SK-N-MC (cell line): ENCODE measurements around the gene IL19.
"Not testable (repeated sequence)": the region's sequence is repeated elsewhere in the genome, so short reads cannot be mapped to it uniquely, and the experiment has no call there.

ENCODE experiments used
- DNase-seq: peaks from one replicate; pipeline ENCODE4 v3.0.0-alpha.2; 2011; ENCODE audit warnings: low read depth, low spot score
- H3K27ac ChIP-seq: fragments of 200-600 bp; sonication (generic); 2 replicates; pipeline ENCODE4 v1.5.1; 2016; ENCODE audit warnings: mixed run types
- H3K36me3 ChIP-seq: fragments of 200-600 bp; sonication (generic); 2 replicates; pipeline ENCODE4 v1.6.1; 2017; ENCODE audit warnings: antibody characterized with exemption, low read length, mixed read lengths; ENCODE audit not compliant: insufficient read depth
- H3K4me3 ChIP-seq: fragments of 200-600 bp; sonication (generic); 2 replicates; pipeline ENCODE4 v1.5.1; 2016
- H3K9ac ChIP-seq: fragments of 200-600 bp; sonication (generic); 2 replicates; pipeline ENCODE4 v1.8.0; 2017; ENCODE audit warnings: mixed run types, mixed read lengths; ENCODE audit not compliant: insufficient read length
- H3K9me3 ChIP-seq: fragments of 200-600 bp; sonication (generic); 2 replicates; pipeline ENCODE4 v1.6.1; 2017; ENCODE audit warnings: low read depth, mild to moderate bottlenecking, antibody characterized with exemption, low read length, moderate library complexity, mixed read lengths
- EZH2 ChIP-seq: fragments of 200-600 bp; sonication (generic); IDR thresholded peaks from one replicate; pipeline ENCODE4 v1.6.1; 2017; ENCODE audit warnings: antibody characterized with exemption
- FOXP2 ChIP-seq: optimal IDR thresholded peaks from 2 replicates; pipeline ENCODE3; 2011; ENCODE audit warnings: mild to moderate bottlenecking, moderate library complexity; ENCODE audit not compliant: insufficient read depth; ENCODE audit errors: extremely low read length, control extremely low read depth
- POLR2AphosphoS5 ChIP-seq: IDR thresholded peaks from 2 replicates; pipeline ENCODE4 v1.6.1; 2012; ENCODE audit warnings: mild to moderate bottlenecking, low read depth, low read length, borderline replicate concordance

Gene IL19

DNA sequence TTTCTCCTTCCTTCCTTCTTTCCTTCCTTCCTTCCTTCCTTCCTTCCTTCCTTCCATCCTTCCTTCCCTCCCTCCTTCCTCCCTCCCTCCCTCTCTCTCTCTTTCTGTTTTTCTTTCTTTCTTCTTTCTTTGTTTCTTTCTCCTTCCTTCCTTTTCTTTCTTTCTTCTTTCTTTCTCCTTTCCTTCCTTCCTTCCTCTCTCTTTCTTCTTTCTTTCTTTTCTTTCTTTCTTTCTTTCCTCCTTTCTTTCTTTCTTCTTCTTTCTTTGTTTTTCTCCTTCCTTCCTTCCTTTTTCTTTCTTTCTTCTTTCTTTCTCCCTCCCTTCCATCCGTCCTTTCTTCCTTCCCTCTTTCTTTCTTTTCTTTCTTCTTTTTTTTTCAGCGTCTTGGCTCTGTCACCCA, 18.1 kb upstream of the IL19 start:
- no peak overlapping the region for H3K4me3 ChIP-seq
- DNase-seq = no peak
- no peaks in the 10 kb centered on the region for H3K9me3 ChIP-seq
- H3K36me3 ChIP-seq = no peaks in the 10 kb centered on the region
- no peak overlapping the region for H3K9ac ChIP-seq
- no peak overlapping the region for H3K27ac ChIP-seq
- TF ChIP-seq EZH2 (no peak), POLR2AphosphoS5 (no peak), FOXP2 (no peak)

DNA sequence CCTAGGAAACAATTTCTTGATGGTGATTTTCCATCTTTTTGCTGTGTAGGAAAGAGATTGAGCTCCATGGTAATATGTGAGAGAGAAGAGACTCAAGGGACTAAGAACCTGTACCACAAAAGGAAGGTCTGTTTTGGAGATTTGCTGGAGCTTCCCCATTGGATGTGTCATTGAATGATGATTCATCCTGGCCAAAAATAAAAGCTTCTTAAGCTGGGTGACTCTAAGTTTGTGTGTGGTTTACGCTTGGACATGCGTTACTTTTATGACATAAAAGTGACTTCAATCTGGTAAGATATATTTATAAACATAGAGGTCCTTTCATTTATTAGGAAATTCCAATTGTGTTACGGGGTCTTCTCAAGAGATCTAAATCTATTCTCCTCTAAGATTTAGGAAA, 17.4 kb upstream of the IL19 start:
- H3K9me3 ChIP-seq = no peaks in the 10 kb centered on the region
- no peak overlapping the region for H3K27ac ChIP-seq
- no peak overlapping the region for H3K4me3 ChIP-seq
- no peak for TF ChIP-seq POLR2AphosphoS5
- TF ChIP-seq FOXP2 = no peak
- no peak overlapping the region for H3K9ac ChIP-seq
- H3K36me3 ChIP-seq = no peaks in the 10 kb centered on the region
- DNase-seq = no peak

DNA sequence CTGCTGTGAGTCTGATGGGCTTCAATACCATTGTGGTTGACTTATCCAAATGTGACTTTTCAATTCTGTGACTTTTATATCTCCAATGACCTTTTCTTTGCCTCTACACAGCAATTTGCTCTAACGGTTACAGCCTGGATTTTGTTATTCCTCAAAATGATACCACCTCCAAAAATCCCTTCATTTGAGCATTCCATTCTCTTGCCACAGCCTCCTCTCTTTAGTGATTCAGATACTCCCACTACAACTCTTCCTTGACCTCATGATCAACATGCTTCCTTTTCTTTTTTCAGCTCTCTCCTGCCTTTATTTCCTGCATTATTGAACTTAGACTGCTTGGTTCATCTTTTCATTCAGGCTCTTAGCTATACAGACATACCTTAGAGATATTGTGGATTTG, 16.6 kb upstream of the IL19 start:
- Histone ChIP-seq H3K36me3 (no peaks in the 10 kb centered on the region), H3K9me3 (no peaks in the 10 kb centered on the region), H3K27ac (no peak overlapping the region), H3K9ac (no peak overlapping the region), H3K4me3 (no peak overlapping the region)
- DNase-seq = no peak
- no peak for TF ChIP-seq FOXP2
- TF ChIP-seq POLR2AphosphoS5 = no peak
- no peak for TF ChIP-seq EZH2

DNA sequence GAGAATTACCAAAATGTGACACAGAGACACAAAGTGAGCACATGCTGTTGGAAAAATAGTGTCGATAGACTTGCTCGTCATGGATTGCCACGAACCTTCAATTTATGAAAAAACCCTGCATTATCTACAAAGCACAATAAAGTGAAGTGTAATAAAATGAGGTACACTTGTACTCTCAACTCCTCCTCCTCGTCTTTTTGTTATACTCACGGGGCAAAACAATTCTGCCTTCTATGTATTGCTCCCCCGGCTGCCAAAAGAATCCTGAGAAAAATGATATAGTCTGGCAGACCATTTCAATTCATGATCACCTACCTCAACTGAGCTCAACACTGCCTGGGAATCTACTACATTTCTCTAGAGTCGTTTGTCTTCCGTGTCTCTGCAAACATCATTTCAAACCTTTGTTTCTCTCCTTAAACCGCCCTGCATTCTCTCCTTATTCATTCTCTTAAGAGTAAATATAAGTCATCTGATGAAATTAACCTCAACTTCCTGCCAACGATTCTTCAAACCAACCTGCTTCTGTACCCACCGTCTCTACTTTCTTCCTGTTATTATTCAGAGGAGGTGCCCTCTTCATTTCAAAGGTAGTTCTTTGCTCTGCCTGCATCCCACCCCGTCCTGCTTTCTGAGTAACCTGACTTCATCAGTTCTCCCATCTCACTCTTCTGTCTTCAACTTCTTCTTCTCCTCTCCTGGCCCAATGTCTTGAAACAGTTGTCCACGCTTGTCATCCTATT, 12.9 kb upstream of the IL19 start:
- Histone ChIP-seq H3K4me3 (no peak overlapping the region), H3K27ac (no peak overlapping the region), H3K36me3 (no peaks in the 10 kb centered on the region), H3K9me3 (no peaks in the 10 kb centered on the region), H3K9ac (no peak overlapping the region)
- DNase-seq = no peak
- no peak for TF ChIP-seq EZH2
- no peak for TF ChIP-seq POLR2AphosphoS5
- TF ChIP-seq FOXP2 = no peak

DNA sequence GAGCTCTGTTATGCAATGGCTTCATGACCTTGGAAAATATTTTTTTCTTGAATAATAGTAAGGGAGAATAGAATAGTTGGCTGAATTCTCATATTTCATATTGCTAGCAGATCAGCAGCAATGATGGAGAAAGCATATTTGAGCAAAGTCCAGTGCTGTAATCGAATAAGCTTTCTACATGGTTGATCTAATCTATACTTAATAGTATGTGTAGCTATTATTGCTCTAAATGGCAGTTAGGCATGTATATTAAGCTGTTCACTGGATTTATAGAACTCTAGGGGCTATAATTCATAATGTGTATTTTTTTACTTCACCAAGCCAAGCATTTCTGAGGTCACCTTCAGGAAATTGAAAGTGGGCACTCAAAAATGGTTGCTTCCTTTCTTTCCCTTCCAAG, 10.0 kb upstream of the IL19 start:
- no peak for TF ChIP-seq FOXP2
- no peak for TF ChIP-seq POLR2AphosphoS5
- TF ChIP-seq EZH2 = no peak
- H3K36me3 ChIP-seq = no peaks in the 10 kb centered on the region
- no peaks in the 10 kb centered on the region for H3K9me3 ChIP-seq
- H3K27ac ChIP-seq = no peak overlapping the region
- no peak overlapping the region for H3K9ac ChIP-seq
- no peak overlapping the region for H3K4me3 ChIP-seq
- DNase-seq = no peak

DNA sequence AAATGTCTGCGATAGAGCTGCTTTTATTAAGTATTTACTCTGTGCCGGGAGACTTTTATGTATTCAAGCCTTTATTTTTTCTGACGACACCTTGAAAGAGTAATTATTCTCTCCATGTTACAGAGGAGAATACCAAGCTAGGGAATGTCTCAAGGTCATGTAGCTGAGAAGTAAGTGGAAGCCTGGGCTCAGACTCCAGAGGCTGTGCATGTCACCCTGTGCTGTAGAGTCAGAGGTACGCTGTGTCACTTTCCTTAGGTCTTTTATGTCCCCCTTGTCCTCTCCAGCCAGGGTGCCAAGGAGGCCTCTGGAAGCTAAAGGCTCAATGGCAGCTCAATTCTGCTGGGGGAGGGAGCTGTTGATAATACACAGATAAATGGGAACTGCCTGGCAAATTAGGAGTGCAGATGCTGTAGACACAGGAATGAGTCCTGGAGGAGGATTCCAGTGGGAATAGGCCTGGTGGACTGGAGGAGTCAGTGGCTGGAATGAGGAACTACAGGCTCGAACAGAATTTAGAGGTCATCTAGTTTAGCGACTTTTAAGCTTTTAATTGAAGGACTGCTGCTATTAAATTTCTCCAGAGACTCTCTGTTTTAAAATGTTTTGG, 9.3 kb upstream of the IL19 start:
- DNase-seq = no peak
- Histone ChIP-seq H3K9ac (no peak overlapping the region), H3K36me3 (no peaks in the 10 kb centered on the region), H3K4me3 (no peak overlapping the region), H3K27ac (no peak overlapping the region), H3K9me3 (no peaks in the 10 kb centered on the region)
- TF ChIP-seq FOXP2 = no peak
- TF ChIP-seq POLR2AphosphoS5 = no peak
- no peak for TF ChIP-seq EZH2

DNA sequence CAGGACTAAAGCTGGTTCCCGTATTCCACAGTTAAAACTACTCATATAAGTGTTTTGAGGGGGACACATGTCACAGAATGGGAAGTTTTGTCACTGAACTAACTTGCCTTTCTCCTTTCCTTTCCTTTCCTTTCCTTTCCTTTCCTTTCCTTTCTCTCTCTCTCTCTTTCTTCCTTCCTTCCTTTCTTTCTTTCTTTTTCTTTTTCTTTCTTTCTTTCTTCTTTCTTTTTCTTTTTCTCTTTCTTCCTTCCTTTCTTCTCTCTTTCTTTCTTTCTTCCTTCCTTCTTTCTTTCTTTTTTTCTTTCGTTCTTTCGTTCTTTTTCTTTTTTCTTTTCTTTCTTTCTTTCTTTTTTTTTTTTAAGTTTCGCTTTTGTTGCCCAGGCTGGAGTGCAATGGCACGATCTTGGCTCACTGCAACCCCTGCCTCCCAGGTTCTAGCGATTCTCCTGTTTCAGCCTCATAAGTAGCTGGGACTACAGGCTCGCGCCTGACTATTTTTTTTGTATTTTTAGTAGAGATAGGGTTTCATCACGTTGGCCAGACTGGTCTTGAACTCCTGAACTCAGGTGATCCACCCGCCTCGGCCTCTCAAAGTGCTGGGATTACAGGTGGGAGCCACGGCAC, 7.7 kb upstream of the IL19 start:
- H3K9ac ChIP-seq, H3K27ac ChIP-seq, DNase-seq, H3K4me3 ChIP-seq, H3K9me3 ChIP-seq, H3K36me3 ChIP-seq: not testable (repeated sequence)

DNA sequence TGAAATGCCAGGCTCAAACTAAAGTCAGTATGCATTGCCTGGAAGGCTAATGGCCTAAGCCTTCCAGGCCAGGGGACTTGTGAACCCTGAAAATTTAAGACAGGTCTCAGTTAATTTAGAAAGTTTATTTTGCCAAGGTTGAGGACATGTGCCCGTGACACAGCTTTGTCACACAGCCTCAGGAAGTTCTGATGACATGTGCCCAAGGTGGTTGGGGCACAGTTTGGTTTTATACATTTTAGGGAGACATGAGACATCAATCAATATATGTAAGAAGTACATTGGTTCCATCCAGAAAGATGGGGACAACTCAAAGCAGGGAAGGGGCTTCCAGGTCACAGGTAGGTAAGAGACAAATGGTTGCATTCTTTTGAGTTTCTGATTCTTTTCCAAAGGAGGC, 4.8 kb upstream of the IL19 start:
- H3K9me3 ChIP-seq, H3K36me3 ChIP-seq, H3K9ac ChIP-seq, H3K27ac ChIP-seq, DNase-seq, H3K4me3 ChIP-seq: not testable (repeated sequence)

DNA sequence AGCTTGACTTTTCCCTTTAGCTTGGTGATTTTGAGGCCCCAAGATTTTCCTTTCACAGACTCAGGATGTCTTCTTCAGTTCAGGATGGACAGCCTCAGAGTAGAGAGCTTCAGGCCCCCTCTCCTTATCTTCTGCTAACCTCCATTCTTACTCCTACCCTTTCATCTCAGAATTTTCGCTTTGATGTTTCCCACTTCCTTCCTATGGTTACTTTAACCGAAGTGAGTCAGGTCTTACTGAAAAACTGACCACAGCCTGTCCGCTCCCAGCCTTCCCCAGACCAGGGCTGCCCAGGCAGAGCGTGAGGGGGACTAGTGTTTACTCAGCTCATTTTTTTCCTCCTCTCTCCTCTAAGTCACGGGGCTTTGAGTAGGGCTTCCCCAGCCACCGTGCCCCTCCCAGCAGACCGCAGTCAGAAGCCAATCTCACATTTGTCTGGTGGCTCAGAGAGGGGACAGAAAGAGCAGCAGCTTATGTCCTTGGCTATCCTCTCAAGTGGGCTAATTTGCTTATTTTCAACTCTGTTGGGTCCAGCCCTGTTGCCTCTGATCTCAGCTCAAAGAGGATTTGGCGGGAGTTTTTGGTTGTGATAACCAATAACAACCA, 4.2 kb upstream of the IL19 start:
- H3K27ac ChIP-seq = no peak overlapping the region
- TF ChIP-seq POLR2AphosphoS5 = no peak
- TF ChIP-seq FOXP2 = no peak
- H3K9me3 ChIP-seq = no peaks in the 10 kb centered on the region
- no peaks in the 10 kb centered on the region for H3K36me3 ChIP-seq
- no peak overlapping the region for H3K9ac ChIP-seq
- no peak overlapping the region for H3K4me3 ChIP-seq
- DNase-seq = no peak
